ENCODE results near the gene EMP3.

Gene EMP3

DNA sequence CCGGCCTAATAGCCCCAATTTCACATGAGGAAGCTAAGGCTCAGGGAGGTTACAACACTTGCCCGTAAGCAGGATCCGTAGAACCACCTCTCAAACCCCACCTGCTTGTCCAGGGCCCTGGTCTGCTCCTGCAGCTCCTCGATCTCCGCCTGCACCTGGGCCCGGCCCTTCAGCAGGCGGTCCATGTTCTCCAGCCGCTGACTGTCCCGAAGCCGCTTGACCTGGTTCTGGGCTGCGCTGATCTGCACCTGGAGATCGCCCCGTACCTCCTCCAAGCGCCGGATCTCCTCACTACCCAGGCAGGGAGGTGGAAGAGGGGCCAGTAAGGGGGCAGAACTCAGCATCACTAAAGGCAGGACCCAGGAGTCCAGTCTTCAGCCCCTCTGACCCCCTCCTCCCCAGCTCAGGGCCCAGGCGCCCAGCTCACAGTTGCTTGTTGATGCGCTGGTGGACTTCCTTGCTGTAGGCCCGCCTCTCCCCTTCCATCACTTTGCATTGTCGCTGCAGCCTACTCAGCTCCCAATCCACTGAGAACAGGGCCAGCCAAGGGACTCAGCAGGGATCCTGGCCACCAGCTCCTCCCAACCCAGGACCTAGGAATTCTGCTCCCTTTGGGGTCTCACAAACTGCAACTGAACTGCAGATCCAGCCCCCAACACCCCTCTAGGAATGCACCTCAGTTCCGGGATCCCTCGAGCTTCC, 6.9 kb upstream of the EMP3 start:
- DNase-seq: no peak

DNA sequence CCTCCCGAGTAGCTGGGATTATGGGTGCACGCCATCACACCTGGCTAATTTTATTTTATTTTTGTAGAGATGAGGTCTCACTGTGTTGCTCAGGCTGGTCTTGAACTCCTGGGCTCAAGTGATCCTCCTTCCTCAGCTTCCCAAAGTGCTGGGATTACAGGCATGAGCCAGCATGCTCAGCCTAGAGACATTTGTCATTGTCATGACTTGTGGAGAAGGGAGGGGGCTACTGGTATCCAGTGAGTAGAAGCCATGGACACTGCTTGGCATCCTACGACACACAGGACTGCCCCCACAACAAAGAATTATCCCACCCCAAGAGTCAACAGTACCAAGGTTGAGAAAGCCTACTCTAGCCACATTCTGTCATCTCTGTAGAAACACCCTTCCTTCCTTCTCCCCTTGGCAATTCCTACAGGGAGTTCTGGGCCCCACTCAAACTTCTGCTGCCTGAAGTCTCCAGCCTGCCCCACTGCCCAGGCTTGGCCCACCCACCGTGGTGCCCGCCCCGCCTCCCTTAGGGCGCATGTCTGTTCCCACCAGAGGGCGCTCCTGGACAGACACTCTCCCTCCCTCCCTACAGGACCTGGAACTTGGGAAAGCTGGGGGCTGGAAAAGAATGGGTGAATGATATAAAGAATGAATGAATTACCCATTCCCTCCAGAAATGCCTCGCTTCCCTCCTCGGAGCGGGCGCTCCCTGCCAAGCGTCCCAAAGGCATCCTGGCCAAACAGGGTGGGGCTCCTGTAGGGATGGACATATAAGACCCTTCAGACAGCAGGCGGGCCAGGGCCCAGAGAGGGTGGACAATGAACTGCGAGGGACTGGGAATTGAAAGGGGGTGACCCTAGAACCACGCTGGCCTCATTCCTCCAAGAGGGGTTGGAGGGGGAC, 5.5 kb upstream of the EMP3 start:
- DNase-seq: peak; percentile 69

DNA sequence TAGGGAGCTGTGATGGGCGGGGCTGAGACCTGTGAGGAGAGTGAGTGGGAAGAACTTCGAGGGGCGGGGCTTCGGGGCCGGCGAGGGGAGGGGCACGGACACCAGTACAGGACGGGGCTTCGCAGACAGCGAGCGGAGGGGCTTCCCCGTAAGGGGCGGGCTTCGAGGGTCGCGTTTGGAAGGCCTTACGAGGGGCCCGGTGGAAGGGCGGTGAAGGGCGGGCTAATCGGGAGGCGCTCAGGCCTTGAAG, 4.1 kb upstream of the EMP3 start:
- peak; percentile 97 for DNase-seq

DNA sequence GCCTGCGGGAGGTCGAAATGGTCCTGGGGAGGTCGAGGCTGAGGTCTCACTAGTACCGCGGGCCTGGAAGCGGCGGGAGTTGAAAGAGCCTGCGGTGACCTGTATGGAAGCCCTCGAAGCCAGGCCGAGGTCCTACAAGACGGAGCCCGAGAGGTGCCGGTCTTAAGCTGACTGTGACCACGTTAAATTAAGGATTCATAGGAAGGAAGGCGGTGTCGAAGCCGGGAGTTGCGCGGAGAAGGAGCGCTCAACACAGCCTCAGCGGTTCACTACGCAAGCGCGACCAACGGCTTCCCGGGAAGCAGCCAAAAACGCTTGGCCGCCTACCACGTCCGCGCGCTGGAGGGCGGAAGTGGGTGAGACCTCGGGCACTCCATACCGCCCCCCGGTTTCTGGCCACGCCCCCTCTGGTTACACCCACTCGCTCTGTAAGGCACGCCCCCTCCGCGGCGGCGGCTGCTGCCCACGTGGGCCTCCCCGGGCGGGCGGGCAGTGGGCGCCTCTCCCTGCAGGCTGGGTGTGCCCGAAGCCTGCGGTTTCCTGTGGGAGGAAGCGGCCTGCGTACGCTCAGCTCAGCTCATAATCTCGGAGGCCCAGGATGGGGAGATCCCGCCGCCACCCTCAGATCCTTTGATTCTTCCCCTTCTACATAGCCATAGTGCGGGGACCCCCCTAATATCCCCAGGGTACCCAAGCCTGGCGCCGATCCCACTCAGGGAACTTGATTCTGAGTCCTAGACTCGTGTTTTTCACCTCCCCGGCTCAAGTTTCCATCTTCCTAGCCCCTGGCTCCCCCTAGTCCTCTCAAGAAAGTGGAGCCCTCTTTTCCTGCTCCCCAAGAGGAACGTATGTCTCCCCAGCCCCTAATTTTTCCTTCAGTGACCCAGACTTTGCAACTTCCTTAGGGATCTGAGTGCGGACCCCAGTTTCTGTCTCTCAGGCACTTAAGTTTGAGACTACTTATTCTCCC, 3.4 kb upstream of the EMP3 start:
- peak; percentile 98 for DNase-seq

GRCh38 chr19:48329167-48329891, 4.0 kb downstream of the EMP3 start:
- DNase-seq: no peak

- DNase-seq: peak; percentile 88
Observed at GRCh38 chr19:48330012-48330681, 4.8 kb downstream of the EMP3 start.

DNA sequence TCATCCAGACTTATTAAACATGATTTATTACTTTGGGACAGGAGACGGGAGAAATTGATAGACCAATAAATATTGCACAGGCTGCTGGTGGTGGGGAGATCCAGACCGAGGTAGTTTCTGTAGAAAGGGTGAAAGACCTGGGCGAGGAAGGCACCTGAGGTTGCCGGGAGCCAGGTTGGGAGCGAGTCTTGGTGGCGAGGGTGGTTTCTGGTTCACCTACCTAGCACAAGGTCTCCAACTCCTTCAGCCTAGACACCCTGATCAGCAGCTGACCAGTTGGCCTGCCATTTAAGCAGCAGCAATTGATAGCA, 7.0 kb downstream of the EMP3 start:
- DNase-seq: no peak

- peak; percentile 100 for DNase-seq
Observed at GRCh38 chr19:48332662-48333466, 7.5 kb downstream of the EMP3 start.

DNA sequence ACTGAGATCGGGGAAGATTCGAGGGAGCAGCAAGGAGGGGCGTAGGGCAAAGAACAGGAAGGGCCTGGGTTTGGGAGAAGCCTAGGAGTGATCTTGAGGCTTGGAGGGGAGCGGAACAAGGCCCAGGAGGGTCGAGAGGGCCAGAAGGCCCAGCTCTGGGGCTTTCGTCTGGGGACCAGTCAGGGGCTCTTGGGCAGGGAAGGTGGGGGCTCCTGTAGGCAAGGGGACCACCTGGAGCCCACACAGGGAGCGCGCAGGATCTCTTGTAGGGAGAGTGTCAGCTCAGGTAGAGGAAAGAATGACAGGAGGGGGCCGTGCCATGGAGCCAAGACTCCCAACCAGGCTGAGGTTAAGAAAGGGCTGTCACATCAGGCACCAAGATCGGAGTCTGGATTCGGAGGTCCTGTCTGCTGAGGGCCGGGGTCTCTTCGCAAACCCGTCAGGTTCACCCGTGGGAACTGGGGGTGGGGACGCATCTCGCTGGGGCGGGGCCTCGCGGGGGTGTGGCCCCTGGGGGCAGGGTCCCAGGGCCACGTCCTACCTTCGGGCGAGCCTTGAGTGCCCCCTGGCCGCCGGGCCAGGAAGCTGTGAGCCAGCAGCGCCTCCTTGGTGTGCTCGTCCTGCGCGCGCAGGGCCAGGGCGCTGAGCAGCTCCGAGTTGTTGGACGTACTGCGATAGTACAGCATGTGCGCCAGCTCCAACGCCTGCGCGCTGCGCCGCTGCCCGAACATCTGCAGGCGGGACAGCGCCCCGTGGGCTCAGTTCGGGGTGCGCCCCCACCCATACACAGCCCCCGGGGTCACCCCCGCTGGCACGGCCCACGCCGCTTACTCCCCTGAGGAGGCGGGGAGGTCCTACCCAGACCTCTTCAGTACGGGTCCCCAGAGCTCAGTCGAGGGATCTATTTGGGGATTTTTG, 8.4 kb downstream of the EMP3 start:
- DNase-seq: peak; percentile 91

- no peak for DNase-seq
Observed at GRCh38 chr19:48338253-48338755, 13.0 kb downstream of the EMP3 start.

GRCh38 chr19:48338802-48339503, 13.6 kb downstream of the EMP3 start:
- no peak for DNase-seq

- DNase-seq: peak; percentile 32
Observed at GRCh38 chr19:48340995-48341394, 15.6 kb downstream of the EMP3 start.

DNA sequence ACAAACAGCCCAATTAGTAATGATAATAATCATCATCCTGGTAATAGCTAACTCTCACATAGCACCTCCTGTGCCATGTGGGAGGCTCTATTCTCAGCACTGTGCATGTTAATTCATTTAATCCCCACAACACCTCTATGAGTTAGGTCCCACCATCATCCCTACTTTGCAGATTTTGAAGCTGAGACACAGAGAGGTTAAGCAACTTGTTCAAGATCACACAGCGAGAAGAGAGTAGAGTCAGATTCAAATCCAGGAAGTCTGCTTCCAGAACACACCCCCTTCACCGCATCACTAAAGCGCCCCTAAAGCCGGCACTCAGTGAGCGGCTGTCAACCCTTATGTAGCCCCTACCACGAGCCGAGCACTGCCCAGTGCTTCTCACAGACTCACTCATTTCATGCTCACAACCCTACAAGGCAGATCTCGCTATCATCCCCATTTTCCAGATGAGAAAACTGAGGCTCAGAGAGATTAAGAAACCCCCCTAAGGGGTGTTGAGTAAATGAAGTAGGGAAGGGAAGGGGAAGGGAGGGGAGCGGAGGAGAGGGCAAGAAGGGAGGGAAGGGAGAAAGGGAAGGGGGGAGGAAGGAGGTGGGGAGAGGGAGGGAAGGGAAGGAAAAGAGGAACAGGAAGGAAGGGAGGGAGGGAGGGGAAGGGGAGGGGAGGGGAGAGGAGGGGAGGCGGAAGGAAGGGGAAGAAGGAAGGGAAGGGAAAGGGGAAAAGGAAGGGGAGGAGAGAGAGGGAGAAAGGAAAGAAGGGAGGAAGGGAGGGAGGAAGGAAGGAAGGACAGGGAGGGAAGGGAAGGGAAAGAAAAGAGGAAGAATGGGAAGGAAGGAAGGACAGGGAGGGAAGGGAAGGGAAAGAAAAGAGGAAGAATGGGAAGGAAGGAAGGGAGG, 16.4 kb downstream of the EMP3 start:
- DNase-seq: no peak

- DNase-seq: no peak
Observed at GRCh38 chr19:48342414-48342738, 17.0 kb downstream of the EMP3 start.

- DNase-seq: no peak
Observed at GRCh38 chr19:48342841-48343540, 17.6 kb downstream of the EMP3 start.

DNA sequence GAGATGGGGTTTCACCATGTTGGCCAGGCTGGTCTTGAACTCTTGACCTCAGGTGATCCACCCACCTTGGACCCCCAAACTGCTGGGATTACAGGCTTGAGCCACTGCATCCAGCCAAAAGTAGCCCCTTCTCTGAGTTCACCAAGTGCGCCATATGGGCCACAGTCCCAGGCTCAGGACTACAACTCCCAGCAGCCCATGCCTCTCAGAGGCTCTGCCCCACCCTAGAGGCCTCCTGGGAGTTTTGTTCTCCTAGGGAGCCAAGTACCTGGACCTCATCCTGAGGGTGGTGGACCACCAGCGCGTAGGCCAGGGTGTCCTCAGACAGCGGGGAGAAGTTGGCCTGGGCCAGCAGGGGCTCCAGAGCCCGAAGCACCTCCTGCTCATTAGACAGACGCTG, 19.5 kb downstream of the EMP3 start:
- DNase-seq: no peak

GRCh38 chr19:48346191-48346590, 20.8 kb downstream of the EMP3 start:
- DNase-seq: no peak

DNA sequence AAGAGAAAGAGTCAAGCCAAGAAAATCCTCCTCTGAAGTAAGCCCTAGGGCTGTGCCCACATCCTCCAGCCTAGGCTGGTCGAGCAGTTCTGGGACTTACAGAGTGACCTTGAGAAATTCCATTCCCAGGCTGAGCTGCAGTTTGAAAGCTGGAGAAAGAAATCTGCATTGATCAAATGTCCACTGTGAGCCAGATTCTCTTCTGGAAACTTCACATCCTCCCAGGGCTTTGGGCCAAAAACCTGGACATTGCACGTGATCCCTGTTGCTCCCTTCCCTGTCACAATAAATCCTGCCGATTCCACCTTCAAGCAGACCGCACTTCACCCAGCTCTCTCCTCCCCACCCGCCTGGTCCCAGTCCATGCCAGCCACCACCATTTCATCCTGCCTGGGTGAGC, 22.7 kb downstream of the EMP3 start:
- DNase-seq: no peak
